ENCODE results near the gene NCDN.

NCDN gene

DNA sequence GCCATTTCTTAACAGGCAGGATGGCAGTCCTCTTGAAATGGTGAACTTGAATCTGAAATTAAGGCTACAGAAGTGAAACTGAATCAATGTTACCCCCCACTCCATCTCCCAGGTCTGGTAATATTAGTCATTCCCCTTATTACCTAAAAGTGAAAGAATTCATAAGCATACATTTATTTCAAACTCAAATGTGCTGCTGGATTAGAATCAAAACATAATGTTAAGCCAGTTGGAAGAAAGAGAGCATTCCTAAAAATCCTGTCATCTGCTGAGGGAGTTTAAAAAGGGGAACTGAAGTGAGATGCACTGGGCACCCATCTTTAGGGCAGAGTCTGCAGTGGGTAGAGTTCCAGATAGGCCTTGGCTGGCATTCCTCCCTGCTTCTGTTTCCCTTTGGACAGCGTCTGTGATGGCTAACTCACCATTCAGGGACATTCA lies 17.8 kb upstream of the NCDN start:
- Histone ChIP-seq H2AFZ (ENCODE audit: low read depth, low read length) (no peak overlapping the region), H3K9me3 (ENCODE audit: insufficient read depth, low read length, severe bottlenecking) (no peaks in the 10 kb centered on the region), H3K36me3 (ENCODE audit: insufficient read depth, low read length) (peaks cover 24% of the 10 kb centered on the region; the same call in 1 of the 2 replicates), H3K4me3 (ENCODE audit: low read depth in 1 of 2, low read length in 2 of 2) (no peak overlapping the region), H3K4me1 (ENCODE audit: insufficient read depth, low read length) (no peaks in the 10 kb centered on the region), H3K27ac (ENCODE audit: low read length) (no peak overlapping the region), H3K79me2 (ENCODE audit: insufficient read depth, low read length) (peaks cover 43% of the 10 kb centered on the region), H3K4me2 (ENCODE audit: insufficient read depth, low read length) (no peak overlapping the region), H3K9ac (ENCODE audit: low read depth, low read length) (no peak overlapping the region), H3K27me3 (ENCODE audit: insufficient read depth, low read length, poor library complexity) (no peaks in the 10 kb centered on the region), H4K20me1 (ENCODE audit: insufficient read depth, low read length) (peaks cover 6% of the 10 kb centered on the region; the same call in 1 of the 2 replicates)
- ATAC-seq (ENCODE audit: insufficient read depth, low read depth) (no peak), DNase-seq (no peak)
- TF ChIP-seq, protein P1, sequence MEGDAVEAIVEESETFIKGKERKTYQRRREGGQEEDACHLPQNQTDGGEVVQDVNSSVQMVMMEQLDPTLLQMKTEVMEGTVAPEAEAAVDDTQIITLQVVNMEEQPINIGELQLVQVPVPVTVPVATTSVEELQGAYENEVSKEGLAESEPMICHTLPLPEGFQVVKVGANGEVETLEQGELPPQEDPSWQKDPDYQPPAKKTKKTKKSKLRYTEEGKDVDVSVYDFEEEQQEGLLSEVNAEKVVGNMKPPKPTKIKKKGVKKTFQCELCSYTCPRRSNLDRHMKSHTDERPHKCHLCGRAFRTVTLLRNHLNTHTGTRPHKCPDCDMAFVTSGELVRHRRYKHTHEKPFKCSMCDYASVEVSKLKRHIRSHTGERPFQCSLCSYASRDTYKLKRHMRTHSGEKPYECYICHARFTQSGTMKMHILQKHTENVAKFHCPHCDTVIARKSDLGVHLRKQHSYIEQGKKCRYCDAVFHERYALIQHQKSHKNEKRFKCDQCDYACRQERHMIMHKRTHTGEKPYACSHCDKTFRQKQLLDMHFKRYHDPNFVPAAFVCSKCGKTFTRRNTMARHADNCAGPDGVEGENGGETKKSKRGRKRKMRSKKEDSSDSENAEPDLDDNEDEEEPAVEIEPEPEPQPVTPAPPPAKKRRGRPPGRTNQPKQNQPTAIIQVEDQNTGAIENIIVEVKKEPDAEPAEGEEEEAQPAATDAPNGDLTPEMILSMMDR (IDR thresholded peaks at IDR 0.05; ENCODE audit: borderline replicate concordance, extremely low read depth, low read length, poor library complexity, severe bottlenecking), result no peak
- TF ChIP-seq EZH2 (IDR thresholded peaks at IDR 0.05; ENCODE audit: borderline replicate concordance, low read depth, low read length, severe bottlenecking), result no peak

GRCh38 chr1:35544976-35545375 lies 12.6 kb upstream of the NCDN start:
- no peak for TF ChIP-seq EZH2 (IDR thresholded peaks at IDR 0.05; ENCODE audit: borderline replicate concordance, low read depth, low read length, severe bottlenecking)
- TF ChIP-seq, protein P1 (IDR thresholded peaks at IDR 0.05; ENCODE audit: borderline replicate concordance, extremely low read depth, low read length, poor library complexity, severe bottlenecking), result peak; percentile 62
- Histone ChIP-seq H3K79me2 (ENCODE audit: insufficient read depth, low read length) (peaks cover 32% of the 10 kb centered on the region), H3K36me3 (ENCODE audit: insufficient read depth, low read length) (peaks cover 34% of the 10 kb centered on the region; the same call in 1 of the 2 replicates), H4K20me1 (ENCODE audit: insufficient read depth, low read length) (peaks cover 6% of the 10 kb centered on the region; the same call in 1 of the 2 replicates), H3K27me3 (ENCODE audit: insufficient read depth, low read length, poor library complexity) (no peaks in the 10 kb centered on the region), H3K9ac (ENCODE audit: low read depth, low read length) (no peak overlapping the region), H3K27ac (ENCODE audit: low read length) (no peak overlapping the region), H3K4me3 (ENCODE audit: low read depth in 1 of 2, low read length in 2 of 2) (no peak overlapping the region), H3K9me3 (ENCODE audit: insufficient read depth, low read length, severe bottlenecking) (no peaks in the 10 kb centered on the region), H2AFZ (ENCODE audit: low read depth, low read length) (no peak overlapping the region), H3K4me1 (ENCODE audit: insufficient read depth, low read length) (no peaks in the 10 kb centered on the region), H3K4me2 (ENCODE audit: insufficient read depth, low read length) (no peak overlapping the region)
- DNase-seq (peak; percentile 46), ATAC-seq (ENCODE audit: insufficient read depth, low read depth) (peak; percentile 71)

DNA sequence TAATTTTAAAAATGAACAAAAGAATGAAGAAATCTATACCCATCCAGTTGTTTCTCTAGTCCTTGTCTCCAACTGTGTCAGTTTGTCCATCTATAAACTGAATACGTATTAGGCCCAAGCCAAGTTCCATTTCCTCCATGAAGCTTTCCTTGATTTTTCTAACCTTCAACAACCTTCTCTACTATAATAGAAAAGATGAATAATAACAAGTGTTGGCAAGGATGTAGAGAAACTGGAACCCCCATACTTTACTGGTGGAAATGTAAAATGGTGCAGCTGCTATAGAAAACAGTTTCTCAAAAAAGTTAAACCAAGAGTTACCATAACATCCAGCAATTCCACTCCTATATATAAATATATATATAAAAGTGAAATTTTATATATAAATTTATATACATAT lies 11.0 kb upstream of the NCDN start:
- peaks cover 33% of the 10 kb centered on the region; the same call in 1 of the 2 replicates for H3K36me3 ChIP-seq (ENCODE audit: insufficient read depth, low read length)
- H3K9me3 ChIP-seq (ENCODE audit: insufficient read depth, low read length, severe bottlenecking), result no peaks in the 10 kb centered on the region
- no peak overlapping the region for H3K4me3 ChIP-seq (ENCODE audit: low read depth in 1 of 2, low read length in 2 of 2)
- ATAC-seq (ENCODE audit: insufficient read depth, low read depth) (no peak), DNase-seq (no peak)
- H2AFZ ChIP-seq (ENCODE audit: low read depth, low read length), result no peak overlapping the region
- H3K27ac ChIP-seq (ENCODE audit: low read length), result no peak overlapping the region
- no peaks in the 10 kb centered on the region for H3K27me3 ChIP-seq (ENCODE audit: insufficient read depth, low read length, poor library complexity)
- H4K20me1 ChIP-seq (ENCODE audit: insufficient read depth, low read length), result no peaks in the 10 kb centered on the region
- TF ChIP-seq EZH2 (IDR thresholded peaks at IDR 0.05; ENCODE audit: borderline replicate concordance, low read depth, low read length, severe bottlenecking), result no peak
- TF ChIP-seq, protein P1 (IDR thresholded peaks at IDR 0.05; ENCODE audit: borderline replicate concordance, extremely low read depth, low read length, poor library complexity, severe bottlenecking), result no peak
- H3K9ac ChIP-seq (ENCODE audit: low read depth, low read length), result no peak overlapping the region
- no peak overlapping the region for H3K4me2 ChIP-seq (ENCODE audit: insufficient read depth, low read length)
- H3K79me2 ChIP-seq (ENCODE audit: insufficient read depth, low read length), result peaks cover 30% of the 10 kb centered on the region
- no peaks in the 10 kb centered on the region for H3K4me1 ChIP-seq (ENCODE audit: insufficient read depth, low read length)
